ENCODE data around the gene XAGE2. TPM values are rescaled to one million over a fixed set of nuclear protein-coding genes. Genes with fewer than 3 reads are reported as not detected.

The XAGE2 gene
- total RNA-seq, 4 donors from 2014 or later = not detected

GRCh38 chrX:52410439-52411394 lies 41.9 kb downstream of the XAGE2 start:
- no peak overlapping the region for H3K4me3 ChIP-seq
- TF ChIP-seq POLR2A (IDR thresholded peaks at IDR 0.05) (no peak), POLR2AphosphoS5 (IDR thresholded peaks at IDR 0.05) (no peak), CTCF (IDR thresholded peaks at IDR 0.05) (no peak)
- H3K27me3 ChIP-seq = no peaks in the 10 kb centered on the region
- 66% methylated on average over 8 of the region's 8 CpGs for WGBS
- no peak for DNase-seq (ENCODE audit: low spot score in 2 of 2)
- no peaks in the 10 kb centered on the region for H3K36me3 ChIP-seq
- no peaks in the 10 kb centered on the region for H3K4me1 ChIP-seq
- no peak overlapping the region for H3K27ac ChIP-seq
- H3K9me3 ChIP-seq = no peaks in the 10 kb centered on the region

- no peak for TF ChIP-seq POLR2A (IDR thresholded peaks at IDR 0.05)
- no peak for TF ChIP-seq POLR2AphosphoS5 (IDR thresholded peaks at IDR 0.05)
- TF ChIP-seq CTCF (IDR thresholded peaks at IDR 0.05) = no peak
- TF ChIP-seq EP300 (IDR thresholded peaks at IDR 0.05) = no peak
- Histone ChIP-seq H3K27ac (no peak overlapping the region), H3K4me1 (no peaks in the 10 kb centered on the region), H3K36me3 (no peaks in the 10 kb centered on the region), H3K27me3 (no peaks in the 10 kb centered on the region), H3K9me3 (no peaks in the 10 kb centered on the region), H3K4me3 (no peak overlapping the region)
- no peak for DNase-seq (ENCODE audit: low spot score in 2 of 2)
Measured at GRCh38 chrX:52415304-52415703, 46.5 kb downstream of the XAGE2 start.

GRCh38 chrX:52416816-52417215 lies 48.0 kb downstream of the XAGE2 start:
- Histone ChIP-seq H3K27me3 (no peaks in the 10 kb centered on the region), H3K4me3 (no peak overlapping the region), H3K27ac (no peak overlapping the region), H3K4me1 (no peaks in the 10 kb centered on the region), H3K9me3 (no peaks in the 10 kb centered on the region), H3K36me3 (no peaks in the 10 kb centered on the region)
- TF ChIP-seq EP300 (IDR thresholded peaks at IDR 0.05) (no peak), POLR2AphosphoS5 (IDR thresholded peaks at IDR 0.05) (no peak), CTCF (IDR thresholded peaks at IDR 0.05) (no peak), POLR2A (IDR thresholded peaks at IDR 0.05) (no peak)
- no peak for DNase-seq (ENCODE audit: low spot score in 2 of 2)
- 62% methylated on average over 3 of the region's 3 CpGs for WGBS

GRCh38 chrX:52420824-52421443 lies 52.1 kb downstream of the XAGE2 start:
- TF ChIP-seq CTCF (IDR thresholded peaks at IDR 0.05) (no peak), EP300 (IDR thresholded peaks at IDR 0.05) (no peak), POLR2AphosphoS5 (IDR thresholded peaks at IDR 0.05) (no peak), POLR2A (IDR thresholded peaks at IDR 0.05) (no peak)
- H3K9me3 ChIP-seq = no peaks in the 10 kb centered on the region
- WGBS = 84% methylated on average over 8 of the region's 8 CpGs
- no peak overlapping the region for H3K4me3 ChIP-seq
- no peak for DNase-seq (ENCODE audit: low spot score in 2 of 2)
- no peaks in the 10 kb centered on the region for H3K4me1 ChIP-seq
- no peaks in the 10 kb centered on the region for H3K36me3 ChIP-seq
- no peaks in the 10 kb centered on the region for H3K27me3 ChIP-seq
- no peak overlapping the region for H3K27ac ChIP-seq

- H3K27ac ChIP-seq = no peak overlapping the region
- 74% methylated on average over 1 of the region's 1 CpG for WGBS
- no peaks in the 10 kb centered on the region for H3K36me3 ChIP-seq
Measured at GRCh38 chrX:52422884-52423283, 54.1 kb downstream of the XAGE2 start.

More at GRCh38 chrX:52422884-52423283, 54.1 kb downstream of the XAGE2 start:
- no peaks in the 10 kb centered on the region for H3K9me3 ChIP-seq
- no peak overlapping the region for H3K4me3 ChIP-seq
- TF ChIP-seq CTCF (IDR thresholded peaks at IDR 0.05) (no peak), POLR2A (IDR thresholded peaks at IDR 0.05) (no peak), EP300 (IDR thresholded peaks at IDR 0.05) (no peak), POLR2AphosphoS5 (IDR thresholded peaks at IDR 0.05) (no peak)
- no peak for DNase-seq (ENCODE audit: low spot score in 2 of 2)
- H3K27me3 ChIP-seq = no peaks in the 10 kb centered on the region
- H3K4me1 ChIP-seq = no peaks in the 10 kb centered on the region

Data from suprapubic skin (tissue), 4 donors.